Measurements from ENCODE around the gene KIFAP3.
"Not testable (repeated sequence)": the region's sequence is repeated elsewhere in the genome, so short reads cannot be mapped to it uniquely, and the experiment has no call there.

The KIFAP3 gene

GRCh38 chr1:170063109-170063826 is 11.2 kb downstream of the KIFAP3 start:
- no peak for DNase-seq (ENCODE audit: low read depth, low spot score)

GRCh38 chr1:170061676-170062075 is 12.8 kb downstream of the KIFAP3 start:
- not testable (repeated sequence) for DNase-seq (ENCODE audit: low read depth, low spot score)

GRCh38 chr1:170060015-170060520 is 14.4 kb downstream of the KIFAP3 start:
- not testable (repeated sequence) for DNase-seq (ENCODE audit: low read depth, low spot score)

GRCh38 chr1:170049176-170049800 is 25.2 kb downstream of the KIFAP3 start:
- DNase-seq (ENCODE audit: low read depth, low spot score): no peak

DNA sequence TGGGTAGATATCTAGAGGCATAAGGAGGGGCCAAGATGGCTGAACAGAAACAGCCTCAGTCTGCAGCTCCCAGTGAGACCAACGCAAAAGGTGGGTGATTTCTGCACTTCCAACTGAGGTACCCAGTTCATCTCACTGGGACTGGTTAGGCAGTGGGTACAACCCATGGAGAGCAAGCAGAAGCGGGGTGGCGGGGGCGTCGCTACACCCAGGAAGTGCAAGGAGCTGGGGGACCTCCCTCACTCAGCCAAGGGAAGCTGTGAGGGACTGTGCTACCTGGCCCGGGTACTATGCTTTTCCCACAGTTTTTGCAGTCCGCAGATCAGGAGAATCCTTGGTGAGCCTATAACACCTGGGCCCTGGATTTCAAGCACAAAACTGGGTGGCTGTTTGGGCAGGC is 26.0 kb downstream of the KIFAP3 start:
- DNase-seq (ENCODE audit: low read depth, low spot score): no peak

- DNase-seq (ENCODE audit: low read depth, low spot score): no peak
Measured at GRCh38 chr1:170044187-170044586, 30.3 kb downstream of the KIFAP3 start.

DNA sequence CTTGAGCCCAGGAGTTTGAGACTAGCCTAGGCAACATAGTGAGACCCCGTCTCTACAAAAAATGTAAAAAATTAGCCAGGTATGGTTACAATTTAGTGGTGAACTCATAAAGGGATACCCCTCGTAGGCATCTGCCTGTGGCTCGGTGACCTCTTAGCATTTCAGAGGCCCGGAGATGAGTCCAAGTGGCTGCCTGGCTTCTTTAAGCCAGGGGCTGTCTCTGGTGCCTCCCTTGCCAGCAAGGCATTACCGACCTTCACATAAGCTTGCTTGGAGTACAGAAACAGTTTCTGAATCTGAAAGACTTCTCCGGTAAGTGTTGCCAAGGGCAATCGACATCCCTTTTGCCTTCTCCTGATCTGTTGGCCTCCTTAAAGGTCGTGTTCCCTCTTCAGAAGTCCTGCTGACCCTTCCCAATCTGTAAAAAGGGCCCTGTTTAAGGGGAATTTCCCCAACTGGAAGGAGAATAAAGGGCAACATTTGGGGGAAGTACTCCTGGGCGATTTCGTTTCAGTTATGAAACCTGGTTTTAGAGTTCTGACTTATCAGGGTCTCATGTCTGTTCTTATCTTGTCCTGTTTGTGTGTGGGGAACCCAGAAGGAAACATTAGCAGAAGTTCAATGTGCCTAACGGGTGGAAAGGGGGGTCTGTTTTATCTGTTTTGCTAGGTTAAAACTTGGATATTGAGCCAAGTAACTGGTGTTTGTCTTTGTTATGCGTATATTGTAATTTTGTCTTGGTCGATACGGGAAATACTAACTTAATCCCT is 32.9 kb downstream of the KIFAP3 start:
- DNase-seq (ENCODE audit: low read depth, low spot score): no peak

- no peak for DNase-seq (ENCODE audit: low read depth, low spot score)
Measured at GRCh38 chr1:170032531-170033280, 41.8 kb downstream of the KIFAP3 start.

DNA sequence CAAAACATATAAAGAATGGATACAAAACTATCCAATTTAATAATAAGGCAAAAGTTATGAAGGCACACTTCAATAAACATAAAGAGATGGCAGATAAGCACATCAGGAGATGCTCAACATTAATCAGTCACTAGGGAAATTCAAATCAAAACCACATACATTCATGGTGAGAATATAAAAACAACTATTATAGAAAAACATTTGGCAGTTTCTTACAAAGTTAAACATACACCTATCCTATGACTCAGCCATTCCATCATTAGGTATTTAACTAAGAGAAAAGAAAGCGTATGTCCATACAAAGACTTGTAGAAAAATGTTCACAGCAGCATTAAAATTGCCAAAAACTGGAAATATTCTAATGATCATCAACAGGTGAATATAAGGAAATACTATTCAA is 44.3 kb downstream of the KIFAP3 start:
- DNase-seq (ENCODE audit: low read depth, low spot score): no peak

DNA sequence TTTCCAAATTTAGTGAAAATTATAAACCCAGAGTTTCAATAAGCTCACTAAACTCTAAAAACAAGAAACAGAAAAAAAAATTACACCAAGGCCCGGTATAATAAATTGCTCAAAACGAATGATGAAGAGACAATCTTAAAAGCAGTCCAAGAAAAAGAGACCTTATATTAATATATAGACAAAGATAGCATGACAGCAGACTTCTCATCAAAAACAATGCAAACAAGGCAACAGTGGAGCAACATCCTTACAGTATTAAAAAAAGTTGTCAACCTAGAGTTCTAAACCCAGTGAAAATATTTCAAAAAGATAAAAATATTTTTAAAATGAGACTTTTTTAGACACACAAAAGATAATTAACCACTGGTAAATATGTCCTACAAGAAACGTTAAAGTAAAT is 46.7 kb downstream of the KIFAP3 start:
- DNase-seq (ENCODE audit: low read depth, low spot score): no peak

DNA sequence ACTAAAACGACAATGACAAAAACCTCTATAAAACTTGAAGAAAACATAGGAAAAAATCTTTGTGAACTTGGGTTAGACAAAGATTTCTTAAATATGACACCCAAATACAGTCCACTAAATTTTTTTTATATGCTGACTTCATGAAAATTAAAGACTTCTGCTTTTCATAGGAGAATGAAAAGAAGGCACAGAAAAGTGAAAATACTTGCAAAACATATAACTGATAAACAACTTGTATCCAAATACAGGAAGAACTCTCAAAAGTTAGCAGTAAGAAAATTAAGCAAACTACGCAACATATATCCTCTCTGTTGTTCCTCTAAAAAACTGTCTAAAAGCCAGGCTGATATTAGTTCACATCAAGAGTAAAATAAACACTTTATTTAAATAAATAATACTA is 53.6 kb downstream of the KIFAP3 start:
- no peak for DNase-seq (ENCODE audit: low read depth, low spot score)

GRCh38 chr1:170017478-170017877 is 57.0 kb downstream of the KIFAP3 start:
- no peak for DNase-seq (ENCODE audit: low read depth, low spot score)

- DNase-seq (ENCODE audit: low read depth, low spot score): no peak
Measured at GRCh38 chr1:170012920-170013319, 61.6 kb downstream of the KIFAP3 start.

GRCh38 chr1:170010443-170010842 is 64.1 kb downstream of the KIFAP3 start:
- DNase-seq (ENCODE audit: low read depth, low spot score): no peak

- DNase-seq (ENCODE audit: low read depth, low spot score): no peak
Measured at GRCh38 chr1:170009551-170009950, 64.9 kb downstream of the KIFAP3 start.

- DNase-seq (ENCODE audit: low read depth, low spot score): not testable (repeated sequence)
Measured at GRCh38 chr1:170008745-170009144, 65.8 kb downstream of the KIFAP3 start.

- DNase-seq (ENCODE audit: low read depth, low spot score): not testable (repeated sequence)
Measured at GRCh38 chr1:170003270-170003835, 71.1 kb downstream of the KIFAP3 start.

DNA sequence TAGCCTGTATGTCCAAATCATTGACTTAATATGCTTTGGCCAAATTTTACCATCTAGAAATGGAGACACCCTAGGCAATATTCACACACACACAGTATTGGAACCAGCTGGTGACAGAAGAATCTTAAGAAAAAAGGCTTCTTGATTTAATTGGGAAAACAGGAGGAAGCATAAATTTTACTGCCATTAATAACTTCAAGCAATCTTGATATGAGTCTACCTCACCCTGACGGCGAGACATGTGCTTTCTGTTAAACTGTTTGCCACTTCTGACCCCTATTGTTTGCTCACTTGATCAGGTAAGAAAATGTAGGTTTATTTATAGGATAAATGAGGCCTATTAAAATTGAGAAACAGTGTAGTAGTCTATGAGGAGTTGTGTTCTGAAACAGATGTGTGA is 73.2 kb downstream of the KIFAP3 start:
- DNase-seq (ENCODE audit: low read depth, low spot score): no peak

DNA sequence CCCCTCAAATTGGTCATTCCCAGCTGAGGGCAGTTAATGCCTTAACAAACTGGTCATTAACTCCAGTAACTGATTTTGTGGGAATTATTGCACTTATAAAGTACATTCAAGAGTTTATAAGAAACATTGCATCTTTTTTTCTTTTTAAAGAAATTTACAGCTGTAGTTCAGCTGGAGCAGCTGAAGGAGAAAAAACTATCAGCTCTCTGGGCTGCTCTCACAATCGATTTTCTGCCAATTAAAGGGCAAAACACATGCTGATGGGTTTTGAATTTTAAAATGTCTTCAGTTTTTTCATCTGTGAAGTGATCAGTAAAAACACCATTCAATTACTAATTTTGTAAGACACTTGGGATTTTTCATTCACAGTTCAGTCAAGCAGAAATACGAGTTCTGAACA is 74.7 kb downstream of the KIFAP3 start:
- no peak for DNase-seq (ENCODE audit: low read depth, low spot score)

GRCh38 chr1:169999331-169999741 is 75.2 kb downstream of the KIFAP3 start:
- no peak for DNase-seq (ENCODE audit: low read depth, low spot score)

- no peak for DNase-seq (ENCODE audit: low read depth, low spot score)
Measured at GRCh38 chr1:169995993-169996392, 78.5 kb downstream of the KIFAP3 start.
